Naive thymus-derived CD8-positive, alpha-beta T cell (primary cell): ENCODE data around the gene CARM1. TPM values are rescaled to one million over a fixed set of nuclear protein-coding genes. Genes with fewer than 3 reads are reported as not detected.

Source experiments
- ATAC-seq, 2 donors: fragments of 150-1000 bp; cut with Tn5 transposase in 1 of 2; sonication (Bioruptor Pico), chemical (Tn5 transposase) in 1 of 2; 1 replicate in 1 of 2; 2 replicates in 1 of 2; pipeline ENCODE4 v1.10.0; 2021; ENCODE audit warnings: mild to moderate bottlenecking in 2 of 2, moderate library complexity in 2 of 2
- POLR2A ChIA-PET: fragments of 350-600 bp; sonication (Branson Sonifier 250); formaldehyde crosslinking; loops from one replicate; lab custom pipeline; 2021; ENCODE audit warnings: antibody characterized with exemption; lab: Charles Lee
- DNase-seq, 10 donors: peaks; one replicate each; pipeline versions ENCODE4 v3.0.0 to v3.0.0-alpha.2; 2020 to 2022
- H3K27ac Mint-ChIP-seq, 10 donors: one replicate each; pipeline ENCODE4 v1.8.0; 2020 to 2022; ENCODE audit warnings: mild to moderate bottlenecking in 10 of 10, mixed read lengths in 10 of 10, moderate library complexity in 4 of 10, inconsistent platforms in 1 of 10
- H3K27me3 Mint-ChIP-seq, 5 donors: one replicate each; pipeline ENCODE4 v1.8.0; 2021 to 2022; ENCODE audit warnings: mixed read lengths in 5 of 5
- H3K36me3 Mint-ChIP-seq, 3 donors: one replicate each; pipeline ENCODE4 v1.8.0; 2020 to 2022; ENCODE audit warnings: mixed read lengths in 3 of 3, mild to moderate bottlenecking in 2 of 3, inconsistent platforms in 1 of 3
- H3K4me1 Mint-ChIP-seq, 4 donors: one replicate each; pipeline ENCODE4 v1.8.0; 2021 to 2022; ENCODE audit warnings: mixed read lengths in 4 of 4
- H3K4me3 Mint-ChIP-seq, 10 donors: one replicate each; pipeline ENCODE4 v1.8.0; 2020 to 2022; ENCODE audit warnings: mild to moderate bottlenecking in 10 of 10, mixed read lengths in 10 of 10, moderate library complexity in 6 of 10, inconsistent platforms in 1 of 10
- H3K9me3 Mint-ChIP-seq, 9 donors: one replicate each; pipeline ENCODE4 v1.8.0; 2020 to 2022; ENCODE audit warnings: mixed read lengths in 9 of 9, mild to moderate bottlenecking in 3 of 9, inconsistent platforms in 1 of 9, moderate library complexity in 1 of 9
- polyA plus RNA-seq, 3 donors: library from polyadenylated mRNA; unstranded; fragments of 300-500 nt; fragmentation: Illumina TruSeq; gene quantifications; one replicate each; pipeline ENCODE4 v1.2.3, GENCODE V29; 2021
- total RNA-seq, 8 experiments: library from RNA in 2 of 8; stranded (reverse) in 2 of 8; gene quantifications; one replicate each; pipeline ENCODE4 v1.2.3 and lab custom pipeline; 2021 to 2026

The CARM1 gene
- total and polyA plus RNA-seq, 5 experiments from 2014 or later = 0.30 to 26.5 (median 0.59) TPM

DNA sequence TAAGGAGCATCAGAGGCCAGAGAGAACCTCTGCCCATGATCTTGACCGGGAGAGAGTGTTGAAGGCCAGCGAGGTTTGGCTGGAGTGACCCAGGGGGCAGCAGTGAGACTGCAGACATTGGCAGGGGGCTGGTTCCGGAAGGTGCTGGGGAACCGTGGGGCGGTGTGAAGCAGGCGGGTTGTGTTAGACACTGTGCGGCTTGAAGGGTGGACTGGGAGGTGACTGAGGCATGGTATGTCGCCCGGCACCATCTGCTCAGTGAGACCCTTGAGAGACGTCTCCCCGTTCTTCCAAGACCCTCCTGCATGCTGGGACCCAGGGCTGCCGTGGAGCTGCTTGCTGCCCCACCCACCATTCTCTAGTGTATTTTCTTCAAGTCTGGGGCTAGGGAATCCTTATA is 24.6 kb downstream of the CARM1 start:
- Mint-ChIP-seq H3K27me3 (no peaks in the 10 kb centered on the region), H3K4me1 (peaks cover 8 to 20% (median 10%) of the 10 kb centered on the region in 4 donors), H3K9me3 (no peaks in the 10 kb centered on the region), H3K4me3 (no peak overlapping the region), H3K36me3 (peaks cover 0 to 3% (median 0%) of the 10 kb centered on the region in 3 donors), H3K27ac (peak overlapping the region in 2 of 10 donors; percentile 52 to 53)
- ATAC-seq (no peak), DNase-seq (no peak)
- POLR2A ChIA-PET = no interaction called here

- no peak overlapping the region for H3K4me3 Mint-ChIP-seq
- peak overlapping the region in 3 of 10 donors; percentile 1 to 59 (median 53) for H3K27ac Mint-ChIP-seq
- no peak for DNase-seq
- no peaks in the 10 kb centered on the region for H3K9me3 Mint-ChIP-seq
- H3K4me1 Mint-ChIP-seq = peaks cover 8 to 19% (median 9%) of the 10 kb centered on the region in 4 donors
- H3K27me3 Mint-ChIP-seq = no peaks in the 10 kb centered on the region
- POLR2A ChIA-PET = no interaction called here
- peak in 1 of 2 donors; percentile 39 for ATAC-seq
- peaks cover 0 to 3% (median 0%) of the 10 kb centered on the region in 3 donors for H3K36me3 Mint-ChIP-seq
Observed at GRCh38 chr19:10896851-10897526, 25.6 kb downstream of the CARM1 start.

DNA sequence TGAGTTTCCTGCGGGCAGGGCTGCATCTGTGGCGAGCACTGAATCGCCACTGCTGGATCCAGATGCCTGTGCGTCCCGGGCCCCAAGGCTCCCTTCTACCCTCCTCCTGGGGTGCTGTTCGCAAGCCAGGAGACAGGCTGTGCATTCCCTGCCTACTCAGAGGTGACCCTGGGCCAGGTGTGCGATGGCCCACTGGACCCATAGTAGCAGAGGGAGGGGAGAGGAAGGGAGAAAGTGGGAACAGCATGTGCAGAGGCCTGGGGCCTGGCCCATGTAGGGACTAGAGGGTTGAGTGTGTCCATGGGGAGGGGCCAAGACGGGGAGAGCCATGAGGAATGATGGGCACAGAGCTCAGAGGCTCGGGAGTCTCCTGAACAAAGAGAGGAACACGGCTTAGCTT is 27.3 kb downstream of the CARM1 start:
- Mint-ChIP-seq H3K27ac (no peak overlapping the region), H3K4me3 (no peak overlapping the region), H3K36me3 (peaks cover 3 to 11% (median 6%) of the 10 kb centered on the region in 3 donors), H3K4me1 (peaks cover 8 to 17% (median 9%) of the 10 kb centered on the region in 4 donors), H3K9me3 (peaks cover 0 to 12% (median 3%) of the 10 kb centered on the region in 9 donors), H3K27me3 (no peaks in the 10 kb centered on the region)
- ATAC-seq (no peak), DNase-seq (no peak)
- POLR2A ChIA-PET = interaction anchor here (0.6 to 1.0 kb wide), 2 partner anchors 16 to 31 kb away, joined by 4 to 7 read pairs; no protein-coding TSS in a partner anchor

- DNase-seq (no peak), ATAC-seq (no peak)
- H3K36me3 Mint-ChIP-seq = peaks cover 3 to 11% (median 6%) of the 10 kb centered on the region in 3 donors
- H3K4me3 Mint-ChIP-seq = no peak overlapping the region
- peaks cover 7 to 17% (median 9%) of the 10 kb centered on the region in 4 donors for H3K4me1 Mint-ChIP-seq
- no peaks in the 10 kb centered on the region for H3K27me3 Mint-ChIP-seq
- no peak overlapping the region for H3K27ac Mint-ChIP-seq
- POLR2A ChIA-PET = interaction anchor here (0.6 to 1.0 kb wide), 3 partner anchors 16 to 373 kb away, joined by 3 to 7 read pairs (median 4); no protein-coding TSS in a partner anchor
- H3K9me3 Mint-ChIP-seq = peaks cover 0 to 12% (median 3%) of the 10 kb centered on the region in 9 donors
Observed at GRCh38 chr19:10899151-10899653, 27.8 kb downstream of the CARM1 start.

GRCh38 chr19:10907925-10908324 is 36.6 kb downstream of the CARM1 start:
- Mint-ChIP-seq H3K27ac (no peak overlapping the region), H3K27me3 (no peaks in the 10 kb centered on the region), H3K4me3 (no peak overlapping the region), H3K4me1 (peaks cover 0 to 1% (median 0%) of the 10 kb centered on the region in 4 donors), H3K9me3 (peaks cover 0 to 7% (median under 1%) of the 10 kb centered on the region in 9 donors), H3K36me3 (peaks cover 4 to 43% (median 13%) of the 10 kb centered on the region in 3 donors)
- POLR2A ChIA-PET = no interaction called here
- no peak for DNase-seq
- ATAC-seq = no peak

GRCh38 chr19:10908380-10908960 is 37.1 kb downstream of the CARM1 start:
- POLR2A ChIA-PET = no interaction called here
- H3K27me3 Mint-ChIP-seq = no peaks in the 10 kb centered on the region
- H3K36me3 Mint-ChIP-seq = peaks cover 0 to 46% (median 8%) of the 10 kb centered on the region in 3 donors
- peaks cover 0 to 3% (median 0%) of the 10 kb centered on the region in 9 donors for H3K9me3 Mint-ChIP-seq
- ATAC-seq = no peak
- no peak for DNase-seq
- no peak overlapping the region for H3K4me3 Mint-ChIP-seq
- H3K4me1 Mint-ChIP-seq = peaks cover 0 to 1% (median 0%) of the 10 kb centered on the region in 4 donors
- no peak overlapping the region for H3K27ac Mint-ChIP-seq

GRCh38 chr19:10911579-10912363 is 40.4 kb downstream of the CARM1 start:
- H3K9me3 Mint-ChIP-seq = no peaks in the 10 kb centered on the region
- no peaks in the 10 kb centered on the region for H3K27me3 Mint-ChIP-seq
- peaks cover 0 to 50% (median 7%) of the 10 kb centered on the region in 3 donors for H3K36me3 Mint-ChIP-seq
- POLR2A ChIA-PET = interaction anchor here (0.7 kb wide), 1 partner anchor 19 kb away, joined by 3 read pairs; no protein-coding TSS in a partner anchor
- no peaks in the 10 kb centered on the region for H3K4me1 Mint-ChIP-seq
- H3K4me3 Mint-ChIP-seq = no peak overlapping the region
- H3K27ac Mint-ChIP-seq = peak overlapping the region in 1 of 10 donors; percentile 51
- DNase-seq = no peak
- ATAC-seq = no peak

- ATAC-seq = no peak
- H3K9me3 Mint-ChIP-seq = no peaks in the 10 kb centered on the region
- no peaks in the 10 kb centered on the region for H3K4me1 Mint-ChIP-seq
- peaks cover 0 to 48% (median 7%) of the 10 kb centered on the region in 3 donors for H3K36me3 Mint-ChIP-seq
- H3K27ac Mint-ChIP-seq = no peak overlapping the region
- no peak overlapping the region for H3K4me3 Mint-ChIP-seq
- DNase-seq = no peak
- H3K27me3 Mint-ChIP-seq = no peaks in the 10 kb centered on the region
- POLR2A ChIA-PET = no interaction called here
Observed at GRCh38 chr19:10912619-10913018, 41.3 kb downstream of the CARM1 start.

- DNase-seq = no peak
- Mint-ChIP-seq H3K36me3 (peaks cover 0 to 42% (median 9%) of the 10 kb centered on the region in 3 donors), H3K27ac (no peak overlapping the region), H3K27me3 (no peaks in the 10 kb centered on the region), H3K4me1 (no peaks in the 10 kb centered on the region), H3K4me3 (no peak overlapping the region), H3K9me3 (no peaks in the 10 kb centered on the region)
- ATAC-seq = no peak
- POLR2A ChIA-PET = no interaction called here
Observed at GRCh38 chr19:10913716-10914340, 42.5 kb downstream of the CARM1 start.

DNA sequence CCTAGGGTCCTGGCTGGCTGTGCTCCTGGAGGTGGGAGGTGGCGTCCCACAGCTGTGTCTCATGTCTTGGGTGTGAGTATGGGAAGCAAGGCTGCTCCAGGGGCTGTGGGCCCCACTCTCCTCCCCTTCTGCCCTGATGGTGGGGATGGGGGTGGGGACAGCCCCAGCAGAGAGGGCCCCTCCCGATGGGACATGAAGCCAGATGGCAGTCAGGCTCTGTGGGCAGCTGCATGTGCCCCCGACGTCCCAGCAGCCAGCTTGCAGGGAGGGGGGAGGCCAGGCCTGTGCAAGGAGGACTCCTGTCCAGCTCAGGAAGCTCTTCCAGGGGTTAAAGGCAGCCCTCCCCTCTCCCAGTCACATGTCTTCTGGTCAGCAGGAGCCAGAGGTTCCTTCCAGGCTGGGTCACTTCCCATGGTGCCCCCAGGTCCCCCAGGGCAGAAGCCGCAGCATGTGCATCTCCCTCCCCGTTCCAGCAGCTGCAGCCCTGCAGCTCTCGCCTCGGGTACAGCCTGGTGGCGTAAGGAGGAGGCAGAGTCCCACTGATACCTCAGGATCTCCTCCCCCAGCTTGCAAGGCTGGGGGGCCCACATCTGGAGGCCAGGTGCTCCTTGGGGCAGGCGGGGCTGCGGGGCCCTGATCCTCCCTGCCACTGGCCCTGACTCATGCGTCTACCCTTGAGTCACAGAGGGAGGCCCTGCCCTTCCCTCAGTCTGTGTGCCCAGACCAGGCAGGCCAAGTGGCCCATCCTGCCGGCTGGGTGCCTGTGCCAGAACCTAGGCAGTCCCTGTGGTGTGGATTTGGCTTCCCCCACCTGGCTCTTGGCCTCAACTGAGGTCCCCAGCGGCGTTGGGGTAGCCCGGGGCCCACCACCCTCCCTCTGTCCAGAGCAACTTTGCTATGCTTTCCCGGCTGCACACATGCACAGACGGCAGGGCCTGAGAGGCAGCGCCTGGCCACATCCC is 44.1 kb downstream of the CARM1 start:
- Mint-ChIP-seq H3K9me3 (no peaks in the 10 kb centered on the region), H3K27ac (no peak overlapping the region), H3K27me3 (no peaks in the 10 kb centered on the region), H3K4me1 (no peaks in the 10 kb centered on the region), H3K36me3 (peaks cover 0 to 35% (median 6%) of the 10 kb centered on the region in 3 donors), H3K4me3 (no peak overlapping the region)
- no peak for ATAC-seq
- POLR2A ChIA-PET = interaction anchor here (0.6 kb wide), 1 partner anchor 428 kb away, joined by 3 read pairs; no protein-coding TSS in a partner anchor
- no peak for DNase-seq

GRCh38 chr19:10916602-10917001 is 45.2 kb downstream of the CARM1 start:
- Mint-ChIP-seq H3K9me3 (no peaks in the 10 kb centered on the region), H3K27me3 (no peaks in the 10 kb centered on the region), H3K36me3 (peaks cover 0 to 39% (median 6%) of the 10 kb centered on the region in 3 donors), H3K27ac (no peak overlapping the region), H3K4me1 (no peaks in the 10 kb centered on the region), H3K4me3 (no peak overlapping the region)
- ATAC-seq = no peak
- POLR2A ChIA-PET = no interaction called here
- DNase-seq = no peak
